Activated B cell treated with CpG ODN at 0.5 μM for 24 hours (primary cell): ENCODE measurements around the gene MYLK. TPM values are rescaled to one million over a fixed set of nuclear protein-coding genes. Genes with fewer than 3 reads are reported as not detected.

ENCODE experiments used
- ATAC-seq: fragments of 200-7000 bp; cut with Tn5 transposase; one replicate; pipeline ENCODE4 v1.10.0; 2021; ENCODE audit warnings: low read depth, mild to moderate bottlenecking, moderate library complexity
- CTCF ChIA-PET: fragments of 350-600 bp; sonication (Branson Sonifier 250); formaldehyde crosslinking; loops from one replicate; lab custom pipeline; 2021; ENCODE audit warnings: antibody characterized with exemption; lab: Charles Lee
- POLR2A ChIA-PET: fragments of 350-600 bp; sonication (Branson Sonifier 250); formaldehyde crosslinking; loops from one replicate; lab custom pipeline; 2021; ENCODE audit warnings: antibody characterized with exemption; lab: Charles Lee
- DNase-seq: peaks from one replicate; pipeline ENCODE4 v3.0.0; 2022
- H3K27ac Mint-ChIP-seq: one replicate; pipeline ENCODE4 v1.8.0; 2020; ENCODE audit warnings: mixed read lengths
- H3K27me3 Mint-ChIP-seq: one replicate; pipeline ENCODE4 v1.8.0; 2021; ENCODE audit warnings: mixed read lengths
- H3K36me3 Mint-ChIP-seq: one replicate; pipeline ENCODE4 v1.8.0; 2021; ENCODE audit warnings: low read depth, mixed read lengths
- H3K4me1 Mint-ChIP-seq: one replicate; pipeline ENCODE4 v1.8.0; 2021; ENCODE audit warnings: mixed read lengths
- H3K4me3 Mint-ChIP-seq: one replicate; pipeline ENCODE4 v1.8.0; 2020; ENCODE audit warnings: mild to moderate bottlenecking, mixed read lengths
- H3K9me3 Mint-ChIP-seq: one replicate; pipeline ENCODE4 v1.8.0; 2020; ENCODE audit warnings: mixed read lengths
- intact Hi-C: fragments of 100-400 bp; cut with micrococcal nuclease; formaldehyde crosslinking; loops from one replicate; pipeline ENCODE4 v1.15.1; 2024
- total RNA-seq: library from RNA; stranded (reverse); gene quantifications from 2 replicates; pipeline ENCODE4 v1.2.3, GENCODE V29; 2022
- TF ChIP-seq, protein P1 (sequence below): fragments of 200-600 bp; IDR thresholded peaks from one replicate; pipeline ENCODE4 v1.8.0; 2022; ENCODE audit warnings: antibody characterized with exemption, mild to moderate bottlenecking

The MYLK gene
- total RNA-seq, 1 donor from 2014 or later: not detected

DNA sequence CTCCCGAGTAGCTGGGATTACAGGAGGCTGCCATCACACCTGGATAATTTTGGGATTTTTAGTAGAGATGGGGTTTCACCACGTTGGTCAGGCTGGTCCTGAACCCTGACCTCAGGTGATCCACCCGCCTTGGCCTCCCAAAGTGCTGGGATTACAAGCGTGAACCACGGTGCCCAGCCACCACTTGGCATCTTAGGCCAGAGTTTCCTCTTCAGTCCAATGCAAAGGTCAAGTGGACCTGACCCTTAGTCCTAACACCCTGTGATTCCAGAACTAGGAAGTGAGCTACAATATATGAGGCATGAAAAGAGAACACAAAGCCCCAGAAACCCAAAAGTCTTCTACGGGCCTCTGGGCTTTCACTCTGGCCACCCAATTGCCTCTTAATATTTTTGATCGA is 5.3 kb downstream of the MYLK start:
- Mint-ChIP-seq H3K27ac (no peak overlapping the region), H3K27me3 (peaks cover 22% of the 10 kb centered on the region), H3K36me3 (no peaks in the 10 kb centered on the region), H3K4me3 (no peak overlapping the region), H3K4me1 (peaks cover 9% of the 10 kb centered on the region), H3K9me3 (no peaks in the 10 kb centered on the region)
- TF ChIP-seq, protein P1, sequence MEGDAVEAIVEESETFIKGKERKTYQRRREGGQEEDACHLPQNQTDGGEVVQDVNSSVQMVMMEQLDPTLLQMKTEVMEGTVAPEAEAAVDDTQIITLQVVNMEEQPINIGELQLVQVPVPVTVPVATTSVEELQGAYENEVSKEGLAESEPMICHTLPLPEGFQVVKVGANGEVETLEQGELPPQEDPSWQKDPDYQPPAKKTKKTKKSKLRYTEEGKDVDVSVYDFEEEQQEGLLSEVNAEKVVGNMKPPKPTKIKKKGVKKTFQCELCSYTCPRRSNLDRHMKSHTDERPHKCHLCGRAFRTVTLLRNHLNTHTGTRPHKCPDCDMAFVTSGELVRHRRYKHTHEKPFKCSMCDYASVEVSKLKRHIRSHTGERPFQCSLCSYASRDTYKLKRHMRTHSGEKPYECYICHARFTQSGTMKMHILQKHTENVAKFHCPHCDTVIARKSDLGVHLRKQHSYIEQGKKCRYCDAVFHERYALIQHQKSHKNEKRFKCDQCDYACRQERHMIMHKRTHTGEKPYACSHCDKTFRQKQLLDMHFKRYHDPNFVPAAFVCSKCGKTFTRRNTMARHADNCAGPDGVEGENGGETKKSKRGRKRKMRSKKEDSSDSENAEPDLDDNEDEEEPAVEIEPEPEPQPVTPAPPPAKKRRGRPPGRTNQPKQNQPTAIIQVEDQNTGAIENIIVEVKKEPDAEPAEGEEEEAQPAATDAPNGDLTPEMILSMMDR: no peak
- DNase-seq (no peak), ATAC-seq (no peak)
- intact Hi-C loops: no loop called here
- CTCF ChIA-PET: no interaction called here
- POLR2A ChIA-PET: no interaction called here

DNA sequence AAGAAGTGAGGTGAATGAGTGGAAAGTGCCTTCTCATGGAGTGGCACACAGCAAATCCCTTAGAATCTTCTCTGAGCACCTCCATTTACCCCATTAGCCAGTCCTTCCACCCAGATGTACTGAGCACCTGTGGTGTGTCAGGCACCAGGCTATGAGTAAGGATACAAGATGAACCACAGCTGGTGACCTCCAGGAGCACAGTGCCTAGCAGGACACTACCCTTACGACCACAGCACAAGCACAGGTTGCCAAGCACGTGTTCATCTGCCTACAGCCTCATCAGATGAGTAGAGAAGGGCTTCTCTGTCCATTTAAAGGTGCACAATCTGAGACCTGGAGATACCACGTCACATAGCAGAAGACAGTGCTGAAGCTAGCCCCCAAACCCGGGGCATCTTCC is 6.2 kb downstream of the MYLK start:
- Mint-ChIP-seq H3K9me3 (no peaks in the 10 kb centered on the region), H3K4me1 (peaks cover 1% of the 10 kb centered on the region), H3K4me3 (no peak overlapping the region), H3K27me3 (peaks cover 14% of the 10 kb centered on the region), H3K36me3 (no peaks in the 10 kb centered on the region), H3K27ac (no peak overlapping the region)
- intact Hi-C loops: no loop called here
- CTCF ChIA-PET: no interaction called here
- TF ChIP-seq, protein P1: no peak
- DNase-seq (no peak), ATAC-seq (no peak)
- POLR2A ChIA-PET: no interaction called here

DNA sequence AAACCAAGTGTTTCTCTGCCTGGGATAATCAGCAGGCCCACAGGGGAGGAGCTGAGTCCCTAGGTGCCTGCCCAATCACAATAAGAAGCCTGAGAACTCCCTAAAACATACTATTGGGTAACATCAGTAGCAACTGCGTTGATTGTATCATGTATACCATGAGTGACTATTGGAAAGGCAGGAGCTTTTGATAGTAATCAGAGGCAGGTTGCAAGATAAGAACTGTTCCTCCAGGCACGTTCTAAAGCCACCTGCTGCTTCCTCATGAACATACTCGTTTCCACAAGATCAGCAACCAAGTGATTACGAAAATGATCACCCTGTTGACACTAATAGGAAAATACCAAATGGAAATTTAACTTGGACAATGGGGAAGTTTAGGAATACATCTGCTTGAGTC is 6.7 kb downstream of the MYLK start:
- ATAC-seq (no peak), DNase-seq (no peak)
- H3K27ac Mint-ChIP-seq: no peak overlapping the region
- H3K4me1 Mint-ChIP-seq: no peaks in the 10 kb centered on the region
- peaks cover 9% of the 10 kb centered on the region for H3K27me3 Mint-ChIP-seq
- POLR2A ChIA-PET: no interaction called here
- CTCF ChIA-PET: no interaction called here
- intact Hi-C loops: no loop called here
- H3K9me3 Mint-ChIP-seq: no peaks in the 10 kb centered on the region
- no peaks in the 10 kb centered on the region for H3K36me3 Mint-ChIP-seq
- TF ChIP-seq, protein P1: no peak
- no peak overlapping the region for H3K4me3 Mint-ChIP-seq

DNA sequence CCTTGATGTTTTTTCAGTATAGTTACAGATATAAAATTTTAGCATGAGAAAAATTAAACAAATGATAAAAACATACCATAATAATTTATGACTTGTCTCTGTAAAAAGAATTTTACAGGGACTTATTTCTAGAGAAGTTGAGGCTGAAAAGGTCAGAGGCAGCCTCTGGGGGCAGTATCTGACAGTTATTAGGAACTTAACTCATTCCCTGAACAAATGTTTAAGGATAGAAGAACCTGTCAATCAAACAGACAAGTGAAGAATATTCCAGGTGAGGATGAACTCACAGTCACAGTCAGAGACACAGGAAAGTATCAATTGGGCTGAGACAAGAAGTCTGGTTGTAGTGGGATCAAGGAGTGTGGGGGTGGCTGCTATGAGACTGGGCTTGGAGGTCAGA is 7.3 kb downstream of the MYLK start:
- ChIA-PET CTCF (no interaction called here), POLR2A (no interaction called here)
- peaks cover 7% of the 10 kb centered on the region for H3K27me3 Mint-ChIP-seq
- TF ChIP-seq, protein P1: no peak
- no peak for DNase-seq
- H3K9me3 Mint-ChIP-seq: no peaks in the 10 kb centered on the region
- intact Hi-C loops: no loop called here
- H3K4me1 Mint-ChIP-seq: no peaks in the 10 kb centered on the region
- no peak for ATAC-seq
- no peak overlapping the region for H3K4me3 Mint-ChIP-seq
- no peak overlapping the region for H3K27ac Mint-ChIP-seq
- H3K36me3 Mint-ChIP-seq: no peaks in the 10 kb centered on the region

DNA sequence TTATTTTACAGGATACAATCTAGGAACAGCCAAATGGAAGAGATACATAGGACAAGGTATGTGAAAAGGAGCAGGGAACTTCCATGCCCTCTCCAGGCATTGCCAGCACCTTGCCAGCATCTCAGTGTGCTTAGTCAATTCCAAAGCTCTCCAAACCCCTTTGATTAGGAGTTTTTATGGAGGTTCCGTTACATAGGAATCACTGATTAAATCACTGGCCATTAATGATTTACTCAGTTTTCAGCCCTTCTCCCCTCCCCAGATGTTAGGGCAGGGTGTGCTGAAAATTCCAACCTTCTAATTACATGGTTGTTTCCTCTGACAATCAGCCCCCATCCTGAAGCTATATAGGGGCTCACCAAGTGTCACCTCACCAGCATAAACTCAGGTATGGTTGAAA is 11.5 kb downstream of the MYLK start:
- H3K4me1 Mint-ChIP-seq: no peaks in the 10 kb centered on the region
- H3K27ac Mint-ChIP-seq: no peak overlapping the region
- no peaks in the 10 kb centered on the region for H3K9me3 Mint-ChIP-seq

More for the DNA sequence above, 11.5 kb downstream of the MYLK start:
- no peak for ATAC-seq
- intact Hi-C loops: no loop called here
- no peaks in the 10 kb centered on the region for H3K27me3 Mint-ChIP-seq
- no peaks in the 10 kb centered on the region for H3K36me3 Mint-ChIP-seq
- TF ChIP-seq, protein P1: no peak
- ChIA-PET POLR2A (no interaction called here), CTCF (no interaction called here)
- H3K4me3 Mint-ChIP-seq: no peak overlapping the region
- no peak for DNase-seq
